Measurements from ENCODE around the gene PKLR.

DNA sequence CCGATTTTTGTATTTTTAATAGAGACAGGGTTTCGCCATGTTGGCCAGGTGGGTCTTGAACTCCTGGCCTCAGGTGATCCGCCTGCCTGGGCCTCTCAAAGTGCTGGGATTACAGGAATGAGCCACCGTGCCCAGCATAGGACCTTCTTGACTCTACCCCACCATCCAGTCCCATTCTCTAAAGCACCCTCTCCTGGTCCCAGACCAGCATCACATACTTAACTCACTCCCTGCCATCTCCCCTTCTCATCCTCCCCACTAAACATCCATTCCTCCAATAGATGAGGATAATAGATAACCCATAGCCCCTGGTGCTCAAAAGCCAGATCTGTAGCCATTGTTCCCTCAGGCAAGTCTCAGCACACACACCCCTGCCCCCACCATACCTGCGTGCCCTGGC is 48.0 kb downstream of the PKLR start:
- no peak for TF ChIP-seq RCOR1 (IDR thresholded peaks at IDR 0.05; ENCODE audit: insufficient replicate concordance, low read length)
- TF ChIP-seq, protein P1, sequence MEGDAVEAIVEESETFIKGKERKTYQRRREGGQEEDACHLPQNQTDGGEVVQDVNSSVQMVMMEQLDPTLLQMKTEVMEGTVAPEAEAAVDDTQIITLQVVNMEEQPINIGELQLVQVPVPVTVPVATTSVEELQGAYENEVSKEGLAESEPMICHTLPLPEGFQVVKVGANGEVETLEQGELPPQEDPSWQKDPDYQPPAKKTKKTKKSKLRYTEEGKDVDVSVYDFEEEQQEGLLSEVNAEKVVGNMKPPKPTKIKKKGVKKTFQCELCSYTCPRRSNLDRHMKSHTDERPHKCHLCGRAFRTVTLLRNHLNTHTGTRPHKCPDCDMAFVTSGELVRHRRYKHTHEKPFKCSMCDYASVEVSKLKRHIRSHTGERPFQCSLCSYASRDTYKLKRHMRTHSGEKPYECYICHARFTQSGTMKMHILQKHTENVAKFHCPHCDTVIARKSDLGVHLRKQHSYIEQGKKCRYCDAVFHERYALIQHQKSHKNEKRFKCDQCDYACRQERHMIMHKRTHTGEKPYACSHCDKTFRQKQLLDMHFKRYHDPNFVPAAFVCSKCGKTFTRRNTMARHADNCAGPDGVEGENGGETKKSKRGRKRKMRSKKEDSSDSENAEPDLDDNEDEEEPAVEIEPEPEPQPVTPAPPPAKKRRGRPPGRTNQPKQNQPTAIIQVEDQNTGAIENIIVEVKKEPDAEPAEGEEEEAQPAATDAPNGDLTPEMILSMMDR (conservative IDR thresholded peaks at IDR 0.05; ENCODE audit: low read depth, low read length): no peak
- TF ChIP-seq POLR2A (IDR thresholded peaks at IDR 0.05; ENCODE audit: low read depth, low read length): no peak
- TF ChIP-seq FOS (IDR thresholded peaks at IDR 0.05; ENCODE audit: low read depth, low read length): no peak
- no peak for TF ChIP-seq RAD21 (IDR thresholded peaks at IDR 0.05; ENCODE audit: low read length)
- TF ChIP-seq CEBPB (IDR thresholded peaks at IDR 0.05; ENCODE audit: low read depth, low read length): no peak
- TF ChIP-seq MAZ (IDR thresholded peaks at IDR 0.05; ENCODE audit: borderline replicate concordance, low read depth, low read length): no peak
- TF ChIP-seq, protein P2, sequence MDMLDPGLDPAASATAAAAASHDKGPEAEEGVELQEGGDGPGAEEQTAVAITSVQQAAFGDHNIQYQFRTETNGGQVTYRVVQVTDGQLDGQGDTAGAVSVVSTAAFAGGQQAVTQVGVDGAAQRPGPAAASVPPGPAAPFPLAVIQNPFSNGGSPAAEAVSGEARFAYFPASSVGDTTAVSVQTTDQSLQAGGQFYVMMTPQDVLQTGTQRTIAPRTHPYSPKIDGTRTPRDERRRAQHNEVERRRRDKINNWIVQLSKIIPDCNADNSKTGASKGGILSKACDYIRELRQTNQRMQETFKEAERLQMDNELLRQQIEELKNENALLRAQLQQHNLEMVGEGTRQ (IDR thresholded peaks at IDR 0.05; ENCODE audit: low read depth, low read length): no peak
- TF ChIP-seq MAFK (IDR thresholded peaks at IDR 0.05; ENCODE audit: low read depth, low read length): no peak
